ENCODE data around the gene GLRA2. TPM values are rescaled to one million over a fixed set of nuclear protein-coding genes. Genes with fewer than 3 reads are reported as not detected.
A peak's percentile ranks its signal among the peaks of the same experiment; 100 is the strongest.

The GLRA2 gene
- total RNA-seq (2014; rRNA removed; shearing (Covaris generic); ENCODE audit: low replicate concordance): not detected in 2 replicates

GRCh38 chrX:14529290-14529989 lies at the start of gene GLRA2:
Gene GLRA2 (plus strand): TSS chrX:14529536. CDS start chrX:14530058, 522 bp downstream.
- H3K4me3 ChIP-seq: no peak within 1 kb of the TSS
- no peaks in the 10 kb centered on the region for H3K36me3 ChIP-seq
- H3K9me3 ChIP-seq: no peaks in the 10 kb centered on the region
- no peaks in the 10 kb centered on the region for H3K27me3 ChIP-seq
- DNase-seq: no peak

- Histone ChIP-seq H3K36me3 (no peaks in the 10 kb centered on the region), H3K27me3 (no peaks in the 10 kb centered on the region), H3K4me3 (no peak overlapping the region), H3K9me3 (no peaks in the 10 kb centered on the region)
- DNase-seq: no peak
These were observed 39.9 kb upstream of the GLRA2 start for GRCh38 chrX:14489437-14489836.

GRCh38 chrX:14491689-14492088 lies 37.6 kb upstream of the GLRA2 start:
- H3K4me3 ChIP-seq: no peak overlapping the region
- no peaks in the 10 kb centered on the region for H3K9me3 ChIP-seq
- no peak for DNase-seq
- H3K36me3 ChIP-seq: no peaks in the 10 kb centered on the region
- no peaks in the 10 kb centered on the region for H3K27me3 ChIP-seq

GRCh38 chrX:14496674-14497073 lies 32.7 kb upstream of the GLRA2 start:
- no peak overlapping the region; the same call in 1 of the 2 replicates for H3K4me3 ChIP-seq
- H3K27me3 ChIP-seq: no peaks in the 10 kb centered on the region
- H3K9me3 ChIP-seq: no peaks in the 10 kb centered on the region
- DNase-seq: no peak
- H3K36me3 ChIP-seq: no peaks in the 10 kb centered on the region

- no peaks in the 10 kb centered on the region for H3K27me3 ChIP-seq
- peak overlapping the region; percentile 19 for H3K4me3 ChIP-seq
- no peaks in the 10 kb centered on the region for H3K9me3 ChIP-seq
- no peaks in the 10 kb centered on the region for H3K36me3 ChIP-seq
- no peak for DNase-seq
These were observed 32.1 kb upstream of the GLRA2 start for GRCh38 chrX:14497184-14497666.

GRCh38 chrX:14501327-14501726 lies 28.0 kb upstream of the GLRA2 start:
- DNase-seq: no peak
- no peaks in the 10 kb centered on the region for H3K9me3 ChIP-seq
- no peaks in the 10 kb centered on the region for H3K36me3 ChIP-seq
- no peaks in the 10 kb centered on the region for H3K27me3 ChIP-seq
- H3K4me3 ChIP-seq: no peak overlapping the region

GRCh38 chrX:14504960-14505538 lies 24.3 kb upstream of the GLRA2 start:
- Histone ChIP-seq H3K36me3 (no peaks in the 10 kb centered on the region), H3K9me3 (no peaks in the 10 kb centered on the region), H3K4me3 (no peak overlapping the region), H3K27me3 (no peaks in the 10 kb centered on the region)
- no peak for DNase-seq

- no peak overlapping the region for H3K4me3 ChIP-seq
These were observed 23.7 kb upstream of the GLRA2 start for GRCh38 chrX:14505648-14506047.

GRCh38 chrX:14506866-14507265 lies 22.5 kb upstream of the GLRA2 start:
- Histone ChIP-seq H3K36me3 (no peaks in the 10 kb centered on the region), H3K4me3 (no peak overlapping the region), H3K9me3 (no peaks in the 10 kb centered on the region), H3K27me3 (no peaks in the 10 kb centered on the region)
- DNase-seq: no peak

More at GRCh38 chrX:14505648-14506047, 23.7 kb upstream of the GLRA2 start:
- H3K9me3 ChIP-seq: no peaks in the 10 kb centered on the region
- no peaks in the 10 kb centered on the region for H3K36me3 ChIP-seq
- DNase-seq: no peak
- no peaks in the 10 kb centered on the region for H3K27me3 ChIP-seq

- no peaks in the 10 kb centered on the region for H3K36me3 ChIP-seq
- no peak for DNase-seq
- H3K27me3 ChIP-seq: no peaks in the 10 kb centered on the region
- H3K4me3 ChIP-seq: no peak overlapping the region
- H3K9me3 ChIP-seq: no peaks in the 10 kb centered on the region
These were observed 21.2 kb upstream of the GLRA2 start for GRCh38 chrX:14508025-14508690.

- no peaks in the 10 kb centered on the region for H3K9me3 ChIP-seq
- DNase-seq: no peak
- no peak overlapping the region for H3K4me3 ChIP-seq
- H3K36me3 ChIP-seq: no peaks in the 10 kb centered on the region
- H3K27me3 ChIP-seq: no peaks in the 10 kb centered on the region
These were observed 19.8 kb upstream of the GLRA2 start for GRCh38 chrX:14509325-14510057.

GRCh38 chrX:14528629-14529289 lies 577 bp upstream of the GLRA2 start:
- Histone ChIP-seq H3K27me3 (no peaks in the 10 kb centered on the region), H3K4me3 (no peak overlapping the region), H3K9me3 (no peaks in the 10 kb centered on the region), H3K36me3 (no peaks in the 10 kb centered on the region)
- DNase-seq: peak; percentile 15

- Histone ChIP-seq H3K36me3 (no peaks in the 10 kb centered on the region), H3K27me3 (no peaks in the 10 kb centered on the region), H3K4me3 (no peak overlapping the region), H3K9me3 (no peaks in the 10 kb centered on the region)
- DNase-seq: no peak
These were observed 4.5 kb downstream of the GLRA2 start for GRCh38 chrX:14533867-14534266.

GRCh38 chrX:14546190-14546589 lies 16.9 kb downstream of the GLRA2 start:
- Histone ChIP-seq H3K36me3 (no peaks in the 10 kb centered on the region), H3K4me3 (no peak overlapping the region), H3K9me3 (no peaks in the 10 kb centered on the region), H3K27me3 (no peaks in the 10 kb centered on the region)
- DNase-seq: no peak

GRCh38 chrX:14554131-14554715 lies 24.9 kb downstream of the GLRA2 start:
- H3K4me3 ChIP-seq: no peak overlapping the region
- H3K9me3 ChIP-seq: no peaks in the 10 kb centered on the region
- no peaks in the 10 kb centered on the region for H3K27me3 ChIP-seq
- DNase-seq: no peak
- no peaks in the 10 kb centered on the region for H3K36me3 ChIP-seq

GRCh38 chrX:14564058-14564457 lies 34.7 kb downstream of the GLRA2 start:
- no peak overlapping the region for H3K4me3 ChIP-seq
- H3K27me3 ChIP-seq: no peaks in the 10 kb centered on the region
- no peaks in the 10 kb centered on the region for H3K36me3 ChIP-seq
- no peaks in the 10 kb centered on the region for H3K9me3 ChIP-seq
- no peak for DNase-seq

Measured in MG63 (cell line).